Transverse colon (tissue), 4 donors: ENCODE measurements around the gene CYREN. TPM values are rescaled to one million over a fixed set of nuclear protein-coding genes. Genes with fewer than 3 reads are reported as not detected.
A peak's percentile ranks its signal among the peaks of the same experiment; 100 is the strongest.

Experiments used
- DNase-seq: peaks from one replicate; pipeline ENCODE4 v3.0.0-alpha.2; 2019
- H3K27ac ChIP-seq, 4 donors: fragments of 200-600 bp; sonication (generic); 2 replicates each; pipeline ENCODE4 v1.5.1; 2016 to 2018; ENCODE audit warnings: inconsistent platforms in 4 of 4
- H3K27me3 ChIP-seq: fragments of 200-600 bp; sonication (generic); 2 replicates; pipeline ENCODE4 v1.5.1; 2017; ENCODE audit warnings: inconsistent platforms
- H3K36me3 ChIP-seq, 4 donors: fragments of 200-600 bp; sonication (generic); 2 replicates each; pipeline ENCODE4 v1.5.1; 2017 to 2019; ENCODE audit warnings: inconsistent platforms in 4 of 4
- H3K4me1 ChIP-seq, 4 donors: fragments of 200-600 bp; sonication (generic); 2 replicates each; pipeline ENCODE4 v1.5.1; 2017 to 2020; ENCODE audit warnings: inconsistent platforms in 4 of 4
- H3K4me3 ChIP-seq, 4 donors: fragments of 200-600 bp; sonication (generic); 1 replicate in 1 of 4; 2 replicates in 3 of 4; pipeline versions ENCODE4 v1.5.1 to v1.6.1; 2017 to 2019; ENCODE audit warnings: inconsistent platforms in 4 of 4
- H3K9me3 ChIP-seq, 2 donors: fragments of 200-600 bp; sonication (generic); 2 replicates each; pipeline ENCODE4 v1.5.1; 2017 to 2019; ENCODE audit warnings: inconsistent platforms in 2 of 2
- CTCF ChIP-seq, 5 experiments: fragments of 200-600 bp in 3 of 5; fragments of 450-650 bp in 2 of 5; sonication (generic) in 3 of 5; IDR thresholded peaks; 1 replicate in 2 of 5; 2 replicates in 3 of 5; pipeline ENCODE4 v1.5.1; 2016 to 2017; ENCODE audit warnings: antibody characterized with exemption in 5 of 5, inconsistent platforms in 3 of 5, mild to moderate bottlenecking in 2 of 5, moderate library complexity in 1 of 5
- EP300 ChIP-seq: sonication (generic); formaldehyde crosslinking; IDR thresholded peaks from one replicate; pipeline ENCODE4 v1.6.1; 2017; ENCODE audit warnings: antibody characterized with exemption, low read depth
- POLR2A ChIP-seq: fragments of 450-650 bp; IDR thresholded peaks from one replicate; pipeline ENCODE4 v1.6.1; 2016; ENCODE audit warnings: antibody characterized with exemption, mild to moderate bottlenecking, moderate library complexity
- POLR2AphosphoS5 ChIP-seq, 3 donors: sonication (generic); formaldehyde crosslinking; IDR thresholded peaks; one replicate each; pipeline ENCODE4 v1.6.1; 2016; ENCODE audit warnings: antibody characterized with exemption in 3 of 3
- WGBS, 2 donors: methylation state at CpG; one replicate each; pipeline ENCODE4 v1.1.5; 2018; ENCODE audit warnings: low coverage in 1 of 2; 5-methylcytosine and 5-hydroxymethylcytosine counted together
- in situ Hi-C, 4 donors: fragments of 200-750 bp; cut with MboI; loops; one replicate each; pipeline versions ENCODE4 v1.15.0 to v1.15.1; 2017; ENCODE audit warnings: low sequenced_read_pairs in 3 of 4, low pct_ligation_motif_present in 1 of 4, low pct_unique_long_range_greater_than_20kb in 1 of 4
- intact Hi-C: fragments of 100-400 bp; cut with DNase I; formaldehyde crosslinking; loops from one replicate; pipeline ENCODE4 v1.15.1; 2023; ENCODE audit warnings: low total_unique reads
- total RNA-seq, 4 donors: library from RNA; depleted of rRNA; stranded (reverse); fragments of >200 nt; gene quantifications; one replicate each; pipeline ENCODE4 v1.1.0, GENCODE V29; 2016

Gene CYREN
- total RNA-seq, 4 donors from 2014 or later: 30.8 to 88.3 (median 37.8) TPM

GRCh38 chr7:135158874-135159273 lies 11.6 kb downstream of the CYREN start:
- in situ Hi-C loops: loop anchor here in 2 of 4 donors (25.0 kb wide), 2 partner anchors 472 to 497 kb away; no protein-coding TSS in a partner anchor
- Histone ChIP-seq H3K4me1 (peaks cover 7 to 33% (median 18%) of the 10 kb centered on the region in 4 donors), H3K36me3 (no peaks in the 10 kb centered on the region), H3K4me3 (no peak overlapping the region), H3K27ac (peak overlapping the region in 3 of 4 donors; percentile 62 to 68 (median 62)), H3K27me3 (no peaks in the 10 kb centered on the region), H3K9me3 (peaks cover 8 to 9% of the 10 kb centered on the region in 2 donors)
- DNase-seq: no peak
- intact Hi-C loops: no loop called here
- TF ChIP-seq POLR2A (no peak), EP300 (no peak), CTCF (IDR thresholded peaks at IDR 0.05) (no peak), POLR2AphosphoS5 (IDR thresholded peaks at IDR 0.05) (no peak)
- WGBS, 2 donors: 77 to 87% methylated on average over 5 to 6 of the region's 6 CpGs

- Histone ChIP-seq H3K4me1 (peaks cover 7 to 33% (median 18%) of the 10 kb centered on the region in 4 donors), H3K27me3 (no peaks in the 10 kb centered on the region), H3K36me3 (no peaks in the 10 kb centered on the region), H3K9me3 (peaks cover 8 to 9% of the 10 kb centered on the region in 2 donors), H3K27ac (peak overlapping the region in 1 of 4 donors; percentile 68), H3K4me3 (no peak overlapping the region)
- intact Hi-C loops (no loop called here), in situ Hi-C loops (loop anchor here in 2 of 4 donors (25.0 kb wide), 2 partner anchors 471 to 496 kb away; no protein-coding TSS in a partner anchor)
- TF ChIP-seq POLR2A: no peak
- no peak for TF ChIP-seq EP300
- WGBS, 2 donors: 100% methylated on average over 1 of the region's 1 CpG; no CpG with 5 or more reads in 1 of the 2 donors
- DNase-seq: no peak
These were observed 12.3 kb downstream of the CYREN start for GRCh38 chr7:135158141-135158655.

GRCh38 chr7:135156290-135156689 lies 14.2 kb downstream of the CYREN start:
- Histone ChIP-seq H3K9me3 (peaks cover 8 to 9% of the 10 kb centered on the region in 2 donors), H3K27me3 (no peaks in the 10 kb centered on the region), H3K4me1 (peaks cover 7 to 27% (median 16%) of the 10 kb centered on the region in 4 donors), H3K4me3 (no peak overlapping the region), H3K27ac (no peak overlapping the region), H3K36me3 (no peaks in the 10 kb centered on the region)
- in situ Hi-C loops (loop anchor here in 2 of 4 donors (25.0 kb wide), 2 partner anchors 469 to 494 kb away; no protein-coding TSS in a partner anchor), intact Hi-C loops (no loop called here)
- no peak for DNase-seq
- WGBS, 2 donors: 92 to 93% methylated on average over 1 of the region's 1 CpG
- TF ChIP-seq EP300 (no peak), CTCF (IDR thresholded peaks at IDR 0.05) (no peak), POLR2A (no peak), POLR2AphosphoS5 (IDR thresholded peaks at IDR 0.05) (no peak)

DNA sequence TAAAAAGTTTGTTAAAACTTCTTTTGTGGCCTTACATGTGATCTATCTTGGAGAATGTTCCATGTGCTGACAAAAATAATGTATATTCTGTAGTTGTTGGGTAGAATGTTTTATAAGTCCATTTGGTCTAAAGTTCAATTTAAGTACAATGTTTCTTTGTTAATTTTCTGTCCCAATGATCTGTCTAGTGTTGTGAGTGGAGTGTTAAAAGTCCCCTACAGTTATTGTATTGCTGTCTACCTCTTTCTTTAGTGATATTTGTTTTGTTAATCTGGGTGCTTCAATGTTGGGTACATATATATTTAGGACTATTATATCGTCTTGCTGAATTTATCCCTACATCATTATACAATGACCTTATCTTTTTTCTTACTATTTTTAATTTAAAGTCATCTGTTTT lies 15.8 kb downstream of the CYREN start:
- no peaks in the 10 kb centered on the region for H3K36me3 ChIP-seq
- no peak for DNase-seq
- H3K27me3 ChIP-seq: no peaks in the 10 kb centered on the region
- H3K9me3 ChIP-seq: peaks cover 8 to 9% of the 10 kb centered on the region in 2 donors
- in situ Hi-C loops (loop anchor here in 2 of 4 donors (25.0 kb wide), 2 partner anchors 467 to 492 kb away; no protein-coding TSS in a partner anchor), intact Hi-C loops (no loop called here)
- WGBS, 2 donors: 58 to 68% methylated on average over 1 of the region's 1 CpG
- TF ChIP-seq EP300: no peak
- TF ChIP-seq POLR2AphosphoS5 (IDR thresholded peaks at IDR 0.05): no peak
- TF ChIP-seq CTCF (IDR thresholded peaks at IDR 0.05): no peak
- no peak for TF ChIP-seq POLR2A
- H3K4me1 ChIP-seq: peaks cover 5 to 17% (median 6%) of the 10 kb centered on the region in 4 donors
- no peak overlapping the region for H3K4me3 ChIP-seq
- H3K27ac ChIP-seq: no peak overlapping the region
